IPS-18a (cell line): ENCODE data around the gene USF1.
A peak's percentile ranks its signal among the peaks of the same experiment; 100 is the strongest.

ENCODE experiments used
- H3K27ac ChIP-seq: one replicate; pipeline ENCODE4 v1.5.1; 2013; ENCODE audit warnings: low read length
- H3K27me3 ChIP-seq: one replicate; pipeline ENCODE4 v1.6.1; 2013; ENCODE audit warnings: mild to moderate bottlenecking, low read length; ENCODE audit not compliant: control insufficient read depth, insufficient read depth
- H3K36me3 ChIP-seq: one replicate; pipeline ENCODE4 v1.6.1; 2013; ENCODE audit warnings: low read depth, low read length; ENCODE audit not compliant: control insufficient read depth
- H3K4me1 ChIP-seq: one replicate; pipeline ENCODE4 v1.6.1; 2013; ENCODE audit warnings: low read depth, low read length; ENCODE audit not compliant: control insufficient read depth
- H3K4me3 ChIP-seq: one replicate; pipeline ENCODE4 v1.5.1; 2013; ENCODE audit warnings: low read length
- H3K9ac ChIP-seq: one replicate; pipeline ENCODE4 v1.6.1; 2013; ENCODE audit warnings: mild to moderate bottlenecking, low read length, moderate library complexity
- H3K9me3 ChIP-seq: one replicate; pipeline ENCODE4 v1.6.1; 2013; ENCODE audit warnings: low read depth, low read length; ENCODE audit not compliant: control insufficient read depth

USF1 gene

DNA sequence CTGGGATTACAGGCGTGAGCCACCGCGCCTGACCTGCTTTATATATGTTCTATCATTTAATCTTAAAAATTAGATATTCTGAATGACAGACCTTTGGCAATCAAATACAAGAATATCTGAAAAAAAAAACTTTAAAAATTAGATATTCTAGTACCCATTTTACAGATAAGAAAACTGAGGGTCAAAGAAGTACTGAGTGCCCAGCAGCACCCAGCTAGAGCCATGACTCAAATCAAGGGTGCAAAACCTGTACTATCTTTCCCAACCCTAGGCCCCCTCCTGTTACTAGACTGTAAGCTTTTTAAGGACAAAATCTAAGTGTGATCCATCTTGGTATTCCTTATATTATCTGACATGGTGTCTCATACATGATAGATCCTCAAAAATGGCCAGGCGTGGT, 15.6 kb upstream of the USF1 start:
- Histone ChIP-seq H3K4me3 (no peak overlapping the region), H3K27me3 (no peaks in the 10 kb centered on the region), H3K36me3 (no peaks in the 10 kb centered on the region), H3K9ac (no peak overlapping the region), H3K9me3 (no peaks in the 10 kb centered on the region), H3K4me1 (peaks cover 7% of the 10 kb centered on the region), H3K27ac (no peak overlapping the region)

DNA sequence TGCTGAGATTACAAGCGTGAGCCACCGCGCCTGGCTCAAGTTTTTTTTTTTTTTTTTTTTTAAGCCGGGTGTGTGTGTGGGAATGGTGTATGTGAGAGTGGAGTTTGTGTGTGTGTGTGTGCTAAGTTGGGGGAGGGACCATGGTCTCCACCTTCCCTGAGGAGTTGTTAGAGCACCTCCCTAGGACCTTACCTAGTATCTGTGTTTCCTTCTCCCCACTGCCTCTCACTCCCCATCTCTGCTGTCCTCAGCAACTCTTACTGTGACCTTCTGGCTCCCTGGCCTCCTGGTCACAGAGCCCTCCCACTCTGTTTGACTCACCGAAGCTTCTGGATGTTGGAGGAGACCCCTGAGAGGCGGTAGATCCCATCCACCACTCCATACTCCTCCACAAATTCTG, 13.5 kb upstream of the USF1 start:
- Histone ChIP-seq H3K27me3 (no peaks in the 10 kb centered on the region), H3K27ac (no peak overlapping the region), H3K4me3 (no peak overlapping the region), H3K36me3 (no peaks in the 10 kb centered on the region), H3K4me1 (peaks cover 7% of the 10 kb centered on the region), H3K9me3 (no peaks in the 10 kb centered on the region), H3K9ac (no peak overlapping the region)

DNA sequence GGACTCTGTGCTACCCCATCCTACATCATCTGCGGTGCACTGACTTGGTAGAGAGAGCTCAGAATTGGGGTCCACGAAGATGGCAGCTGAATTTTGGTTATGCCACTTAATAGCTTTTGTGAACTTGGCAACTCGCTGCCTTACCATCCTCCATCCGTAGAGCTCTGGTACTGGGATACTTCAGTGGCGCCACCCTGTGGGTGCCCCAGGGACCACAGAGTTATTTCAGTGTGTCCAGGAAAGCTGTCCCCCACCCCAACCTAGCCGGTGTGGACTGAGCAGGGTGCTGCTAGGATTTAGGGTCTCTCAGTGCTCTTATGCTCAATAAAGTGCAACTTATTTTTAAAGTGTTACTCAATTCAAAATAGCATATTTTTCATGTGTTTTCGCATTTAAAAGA, 9.0 kb upstream of the USF1 start:
- H3K27ac ChIP-seq = no peak overlapping the region
- H3K4me1 ChIP-seq = no peaks in the 10 kb centered on the region
- H3K9ac ChIP-seq = no peak overlapping the region
- no peak overlapping the region for H3K4me3 ChIP-seq
- no peaks in the 10 kb centered on the region for H3K9me3 ChIP-seq
- no peaks in the 10 kb centered on the region for H3K27me3 ChIP-seq
- H3K36me3 ChIP-seq = no peaks in the 10 kb centered on the region

DNA sequence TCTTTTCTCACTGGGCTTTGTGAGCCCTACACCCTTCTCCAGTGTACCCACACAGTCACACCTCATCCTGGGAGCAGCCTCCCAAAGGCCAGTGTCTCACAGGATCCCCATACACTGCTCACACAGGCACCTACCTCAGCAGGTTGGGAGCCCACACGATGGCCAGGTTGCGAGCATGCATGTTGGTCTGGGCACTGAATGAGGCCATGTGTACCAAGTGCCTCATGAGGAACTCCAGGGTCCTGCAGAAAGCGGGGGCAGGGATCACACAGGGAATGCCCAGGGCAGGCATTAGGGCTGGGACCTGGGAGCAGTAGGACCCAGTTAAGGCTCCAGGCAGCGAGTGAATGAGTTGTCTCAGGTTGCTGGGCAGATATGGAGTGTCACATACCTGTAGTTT, 8.5 kb upstream of the USF1 start:
- Histone ChIP-seq H3K9me3 (no peaks in the 10 kb centered on the region), H3K4me1 (no peaks in the 10 kb centered on the region), H3K27me3 (no peaks in the 10 kb centered on the region), H3K4me3 (no peak overlapping the region), H3K36me3 (no peaks in the 10 kb centered on the region), H3K9ac (no peak overlapping the region), H3K27ac (no peak overlapping the region)

DNA sequence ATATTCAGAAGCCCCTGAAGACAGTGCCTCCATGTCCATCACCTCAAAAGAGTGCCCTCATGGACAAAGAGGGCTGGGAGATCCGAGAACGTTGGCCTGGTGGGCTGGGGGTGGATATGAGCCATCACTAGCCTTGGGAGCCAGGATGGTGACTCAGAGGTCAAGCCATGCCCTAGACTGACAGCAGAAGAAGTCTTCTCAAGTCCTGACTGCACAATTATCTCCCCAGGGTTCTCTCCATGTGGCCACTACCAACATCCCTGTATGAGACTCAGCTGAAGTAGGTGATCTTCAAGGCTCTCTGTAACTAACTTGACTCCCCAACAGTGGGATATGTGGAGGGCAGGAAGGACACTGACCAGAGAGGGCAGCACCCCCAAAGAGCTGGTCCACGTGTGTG, 7.1 kb upstream of the USF1 start:
- Histone ChIP-seq H3K27ac (no peak overlapping the region), H3K36me3 (no peaks in the 10 kb centered on the region), H3K4me3 (no peak overlapping the region)

DNA sequence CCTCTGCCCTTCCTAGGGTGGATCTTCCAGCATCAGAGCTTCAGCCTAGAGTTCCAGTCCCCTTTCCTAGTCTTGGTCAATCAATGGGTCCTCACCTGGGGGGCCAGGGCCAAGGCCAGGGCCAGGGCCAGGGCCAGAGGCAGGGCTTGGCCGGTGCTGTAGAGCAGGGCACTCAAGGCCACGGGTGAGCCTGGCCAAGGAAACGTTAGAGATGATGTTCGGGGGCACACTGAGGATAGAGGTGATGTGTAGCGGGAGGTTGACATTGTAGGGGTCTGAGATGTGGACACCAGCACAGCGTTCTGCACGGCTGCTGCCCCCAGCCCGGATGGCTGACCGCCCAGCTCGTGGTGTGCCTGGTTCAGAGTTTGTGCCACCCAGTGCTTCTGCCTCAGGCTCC, 5.4 kb upstream of the USF1 start:
- Histone ChIP-seq H3K36me3 (no peaks in the 10 kb centered on the region), H3K27me3 (peaks cover 22% of the 10 kb centered on the region), H3K4me1 (peaks cover 5% of the 10 kb centered on the region), H3K9ac (no peak overlapping the region), H3K27ac (no peak overlapping the region), H3K9me3 (peaks cover 6% of the 10 kb centered on the region), H3K4me3 (no peak overlapping the region)

More for the DNA sequence above, 7.1 kb upstream of the USF1 start:
- peaks cover 11% of the 10 kb centered on the region for H3K27me3 ChIP-seq
- H3K4me1 ChIP-seq = no peaks in the 10 kb centered on the region
- no peaks in the 10 kb centered on the region for H3K9me3 ChIP-seq
- no peak overlapping the region for H3K9ac ChIP-seq

DNA sequence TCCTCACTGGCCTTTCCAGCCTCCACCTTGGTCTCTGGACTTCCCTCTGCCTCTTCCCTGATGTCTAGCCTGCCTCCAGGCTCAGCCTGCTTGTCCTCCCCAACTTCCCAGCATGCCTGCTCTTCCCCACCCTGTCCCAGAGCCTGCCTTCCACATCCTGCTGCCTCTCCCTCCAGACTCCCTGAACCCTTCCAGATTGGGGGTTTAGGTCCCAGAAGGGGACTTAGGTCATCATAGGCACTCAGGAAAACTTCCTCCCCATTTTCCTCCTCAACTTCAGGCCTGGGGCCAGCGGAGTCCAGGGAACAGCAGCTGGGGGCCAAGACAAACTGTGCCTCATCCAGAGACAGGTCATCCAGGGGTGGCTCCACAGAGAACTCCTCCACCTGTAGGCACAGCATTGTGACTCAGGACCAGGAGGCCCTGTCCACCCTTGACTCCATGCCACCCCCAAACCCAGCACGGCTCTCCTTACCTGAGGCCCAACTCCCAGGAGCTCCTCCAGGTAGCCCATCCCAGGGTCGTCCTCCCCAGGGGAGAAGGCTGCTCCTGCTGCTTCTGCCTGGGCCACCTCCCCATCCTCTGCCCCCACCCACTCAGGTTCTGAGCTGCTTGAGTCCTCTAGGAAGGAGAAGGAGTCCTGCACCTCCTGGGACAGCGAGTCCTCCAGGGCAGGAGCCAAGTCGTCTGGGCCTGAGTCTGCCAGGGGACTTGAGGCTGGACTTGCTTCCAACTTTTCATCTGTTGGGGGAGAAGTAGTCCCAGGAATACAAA, 3.4 kb upstream of the USF1 start:
- Histone ChIP-seq H3K9ac (no peak overlapping the region), H3K9me3 (peaks cover 6% of the 10 kb centered on the region), H3K36me3 (no peaks in the 10 kb centered on the region), H3K27ac (no peak overlapping the region), H3K4me1 (peaks cover 12% of the 10 kb centered on the region), H3K27me3 (peaks cover 22% of the 10 kb centered on the region), H3K4me3 (no peak overlapping the region)

DNA sequence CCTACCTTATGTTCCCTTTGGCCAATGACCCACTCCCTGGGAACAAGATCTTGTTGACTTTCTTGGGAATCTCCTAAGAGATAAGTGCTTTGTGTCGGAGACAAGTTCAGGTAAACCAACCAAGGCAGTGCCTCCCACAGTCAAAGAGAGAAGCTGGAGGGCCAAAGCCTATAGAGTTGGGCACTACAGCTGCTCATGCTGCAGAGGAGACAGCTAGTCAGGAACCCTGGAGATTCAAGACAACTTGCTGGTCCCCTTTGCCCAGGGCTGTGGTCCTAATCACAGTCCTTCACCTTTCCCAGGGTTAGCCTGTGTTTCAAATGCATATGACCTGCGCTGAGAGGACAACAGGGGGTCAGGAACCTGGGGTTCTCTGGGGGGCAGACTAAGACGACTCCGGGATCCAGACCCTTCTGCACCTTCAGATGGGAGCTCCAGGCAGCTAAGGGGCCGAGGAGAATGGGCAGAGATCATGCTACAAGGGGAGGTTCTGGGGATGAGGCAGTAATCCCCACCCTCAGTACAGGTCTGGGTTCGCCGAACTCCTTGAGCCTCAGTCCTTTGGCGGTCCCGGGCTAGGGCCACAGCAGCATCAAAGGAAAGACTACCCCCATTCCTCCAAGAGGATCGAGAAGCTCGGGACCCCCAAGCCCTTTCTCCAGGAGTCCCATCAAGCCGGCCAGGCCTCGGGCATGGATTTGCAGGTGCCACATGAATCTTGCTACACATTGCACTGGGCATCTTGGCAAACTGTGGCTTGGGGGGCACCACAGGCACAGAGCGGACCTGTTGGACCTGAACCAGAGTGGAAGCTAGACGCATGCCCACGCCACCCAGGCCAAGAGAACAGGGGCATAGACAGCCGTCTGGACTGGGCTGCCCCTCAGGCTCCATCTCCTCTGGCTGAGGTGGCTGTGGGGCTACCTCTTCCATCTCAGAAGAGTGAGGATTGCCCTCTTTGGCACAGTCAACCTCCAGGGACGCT, 2.0 kb upstream of the USF1 start:
- Histone ChIP-seq H3K4me3 (no peak overlapping the region), H3K4me1 (peaks cover 12% of the 10 kb centered on the region), H3K27me3 (peaks cover 22% of the 10 kb centered on the region), H3K9me3 (peaks cover 6% of the 10 kb centered on the region), H3K36me3 (peaks cover 6% of the 10 kb centered on the region), H3K27ac (no peak overlapping the region), H3K9ac (no peak overlapping the region)

DNA sequence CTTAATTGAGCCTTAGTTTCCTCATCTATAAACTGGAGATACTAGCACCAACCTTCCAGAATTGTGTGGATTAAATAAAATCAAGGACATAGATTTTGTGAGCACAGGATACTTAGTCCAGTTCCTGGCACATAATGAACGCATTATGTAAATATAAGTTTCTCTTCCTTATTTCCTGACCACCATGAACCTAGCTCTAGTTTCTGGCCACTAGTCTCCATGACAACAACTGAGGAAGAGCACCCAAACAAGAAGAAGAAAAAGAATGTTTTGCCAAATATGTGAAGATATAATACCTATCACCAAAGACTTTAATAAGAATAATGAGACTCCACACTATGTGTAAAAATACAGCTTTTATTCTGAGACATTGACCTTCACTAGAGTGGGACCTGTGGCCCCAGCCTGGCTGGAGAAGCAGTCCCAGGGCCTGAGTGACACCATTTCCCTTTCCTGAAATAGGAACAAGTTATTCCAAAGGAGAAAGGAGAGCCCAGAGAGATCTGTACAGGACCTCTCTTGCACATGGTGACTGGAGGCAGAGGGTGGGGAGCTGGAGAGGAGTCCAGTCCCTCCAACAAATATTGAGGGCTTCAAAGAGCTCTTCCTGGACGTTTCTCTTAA, 940 bp upstream of the USF1 start:
- Histone ChIP-seq H3K9me3 (peaks cover 6% of the 10 kb centered on the region), H3K4me1 (peaks cover 12% of the 10 kb centered on the region), H3K9ac (peak overlapping the region; percentile 87), H3K36me3 (peaks cover 14% of the 10 kb centered on the region), H3K4me3 (peak overlapping the region; percentile 91), H3K27ac (peak overlapping the region; percentile 98), H3K27me3 (peaks cover 22% of the 10 kb centered on the region)

DNA sequence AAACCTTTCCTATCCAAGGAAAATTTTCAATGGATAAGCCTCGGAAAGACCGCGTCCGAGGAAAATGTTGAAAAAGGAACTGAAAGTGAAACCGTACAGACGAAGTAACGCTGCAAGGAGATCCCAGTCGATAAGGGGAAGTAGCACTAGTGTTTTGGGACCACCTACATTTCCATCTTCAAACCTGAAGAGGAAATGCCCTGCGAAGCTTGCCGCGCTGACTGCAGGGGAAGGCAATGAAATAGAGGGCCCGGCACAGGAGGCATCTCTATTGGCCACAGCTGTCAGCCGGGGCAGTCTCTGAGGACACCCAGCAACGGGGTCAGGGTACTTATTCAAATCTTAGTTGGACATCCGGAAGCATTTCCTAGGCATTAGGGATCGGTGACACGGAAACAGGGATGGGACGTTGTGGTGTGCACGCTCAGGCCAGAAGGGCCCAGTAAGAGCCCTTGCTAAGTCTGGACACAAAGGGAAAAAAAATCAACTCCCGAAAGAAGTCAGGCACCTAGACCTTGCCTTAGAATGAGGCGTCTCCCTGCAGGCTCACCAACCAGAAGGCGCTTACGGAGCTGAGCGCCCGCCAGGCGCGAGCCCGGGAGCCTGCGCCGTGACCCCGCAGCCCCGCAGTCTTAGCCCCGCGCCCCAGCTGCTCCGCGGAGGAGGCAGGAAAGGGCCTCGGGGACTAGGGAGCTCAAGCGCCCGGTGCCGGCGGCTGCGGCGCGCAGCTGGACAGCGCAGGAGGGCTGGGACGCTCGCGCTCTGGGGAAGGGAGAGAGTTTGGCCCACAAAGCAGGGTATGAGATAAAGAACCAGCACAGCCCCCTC, 655 bp downstream of the USF1 start:
- Histone ChIP-seq H3K27ac (peak overlapping the region; percentile 60), H3K27me3 (peaks cover 22% of the 10 kb centered on the region), H3K4me3 (peak overlapping the region; percentile 91), H3K36me3 (peaks cover 25% of the 10 kb centered on the region), H3K9ac (peak overlapping the region; percentile 87), H3K9me3 (peaks cover 6% of the 10 kb centered on the region), H3K4me1 (peaks cover 12% of the 10 kb centered on the region)

DNA sequence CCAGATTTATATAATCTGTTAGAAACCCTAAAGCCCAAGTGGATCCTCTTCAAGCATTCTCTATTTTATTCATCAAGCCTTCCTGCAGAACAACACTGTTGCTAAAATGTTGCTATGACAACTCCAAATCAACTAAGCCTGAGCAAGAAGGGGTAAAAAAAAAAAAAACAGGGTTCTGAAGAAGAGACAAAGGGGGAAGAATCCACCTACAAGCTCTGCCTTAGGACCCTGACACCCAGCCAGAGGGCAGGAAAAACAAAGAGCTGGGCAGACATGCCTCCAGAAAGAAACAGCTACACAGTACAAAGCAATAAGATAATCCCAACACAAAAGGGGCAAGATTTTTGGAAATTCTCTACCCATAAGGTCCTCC, 1.3 kb downstream of the USF1 start:
- Histone ChIP-seq H3K27ac (peak overlapping the region; percentile 9), H3K27me3 (peaks cover 22% of the 10 kb centered on the region), H3K4me1 (peaks cover 12% of the 10 kb centered on the region), H3K9me3 (peaks cover 6% of the 10 kb centered on the region), H3K9ac (peak overlapping the region; percentile 87), H3K4me3 (peak overlapping the region; percentile 91), H3K36me3 (peaks cover 31% of the 10 kb centered on the region)
